ENCODE results near the gene PTP4A2. TPM values are rescaled to one million over a fixed set of nuclear protein-coding genes. Genes with fewer than 3 reads are reported as not detected.
A peak's percentile ranks its signal among the peaks of the same experiment; 100 is the strongest.

Gene PTP4A2
- total RNA-seq, result 249 and 275 TPM in 2 replicates

GRCh38 chr1:31938184-31938975 lies at the start of gene PTP4A2:
Gene PTP4A2, minus strand, starts transcription at chr1:31938368. Its CDS starts 19,303 bp downstream, at chr1:31919065.
- Mint-ChIP-seq H3K36me3 (ENCODE audit: low read depth) (peaks cover 15% of the 10 kb centered on the region), H3K27ac (peak within 1 kb of the TSS; percentile 93), H3K4me1 (peaks cover 77% of the 10 kb centered on the region), H3K9me3 (no peaks in the 10 kb centered on the region), H3K27me3 (no peaks in the 10 kb centered on the region), H3K4me3 (peak within 1 kb of the TSS; percentile 91)
- TF ChIP-seq CTCF (IDR thresholded peaks at IDR 0.05), result no peak
- ATAC-seq (ENCODE audit: low read depth), result peak; percentile 78
- intact Hi-C loops (cut with micrococcal nuclease), result loop anchor here (5.0 to 10.0 kb wide), 5 partner anchors 51 to 879 kb away; partner anchors contain the start of genes ADGRB2, MARCKSL1, S100PBP and TMEM39B
- ChIA-PET POLR2A (interaction anchor here (0.6 to 10.4 kb wide), 22 partner anchors 12 to 294 kb away, joined by 3 to 235 read pairs (median 4); partner anchors contain the start of genes KHDRBS1, PEF1 and TMEM39B), CTCF (interaction anchor here (1.4 to 4.5 kb wide), 8 partner anchors 14 to 176 kb away, joined by 3 to 75 read pairs (median 6); no protein-coding TSS in a partner anchor)
- peak; percentile 88 for DNase-seq

GRCh38 chr1:31987135-31987619 lies 49.0 kb upstream of the PTP4A2 start:
- peaks cover 33% of the 10 kb centered on the region for H3K4me1 Mint-ChIP-seq

GRCh38 chr1:31985430-31985829 lies 47.3 kb upstream of the PTP4A2 start:
- H3K36me3 Mint-ChIP-seq (ENCODE audit: low read depth), result no peaks in the 10 kb centered on the region
- H3K4me1 Mint-ChIP-seq, result peaks cover 50% of the 10 kb centered on the region
- DNase-seq (no peak), ATAC-seq (ENCODE audit: low read depth) (peak; percentile 79)
- H3K4me3 Mint-ChIP-seq, result peak overlapping the region; percentile 22
- peak overlapping the region; percentile 82 for H3K27ac Mint-ChIP-seq
- intact Hi-C loops (cut with micrococcal nuclease), result loop anchor here (2.0 kb wide), 1 partner anchor 17 kb away; no protein-coding TSS in a partner anchor
- ChIA-PET POLR2A (interaction anchor here (0.7 to 1.1 kb wide), 3 partner anchors 28 to 161 kb away, joined by 3 to 7 read pairs (median 6); partner anchors contain the start of gene KHDRBS1), CTCF (interaction anchor here (1.2 to 2.8 kb wide), 3 partner anchors 18 to 47 kb away, joined by 4 to 11 read pairs (median 4); partner anchors contain the start of gene PTP4A2)
- no peaks in the 10 kb centered on the region for H3K27me3 Mint-ChIP-seq
- TF ChIP-seq CTCF (IDR thresholded peaks at IDR 0.05), result no peak
- no peaks in the 10 kb centered on the region for H3K9me3 Mint-ChIP-seq

More at GRCh38 chr1:31987135-31987619, 49.0 kb upstream of the PTP4A2 start:
- DNase-seq (no peak), ATAC-seq (ENCODE audit: low read depth) (no peak)
- H3K27me3 Mint-ChIP-seq, result no peaks in the 10 kb centered on the region
- POLR2A ChIA-PET, result interaction anchor here (0.6 to 1.1 kb wide), 2 partner anchors 27 to 92 kb away, joined by 3 to 4 read pairs; no protein-coding TSS in a partner anchor
- H3K27ac Mint-ChIP-seq, result no peak overlapping the region
- H3K4me3 Mint-ChIP-seq, result no peak overlapping the region
- no peak for TF ChIP-seq CTCF (IDR thresholded peaks at IDR 0.05)
- no peaks in the 10 kb centered on the region for H3K36me3 Mint-ChIP-seq (ENCODE audit: low read depth)
- intact Hi-C loops (cut with micrococcal nuclease), result no loop called here
- H3K9me3 Mint-ChIP-seq, result no peaks in the 10 kb centered on the region
- CTCF ChIA-PET, result interaction anchor here (1.5 to 2.8 kb wide), 2 partner anchors 16 to 23 kb away, joined by 3 to 11 read pairs; no protein-coding TSS in a partner anchor

- ATAC-seq (ENCODE audit: low read depth), result peak; percentile 9
- intact Hi-C loops (cut with micrococcal nuclease), result loop anchor here (2.0 kb wide), 1 partner anchor 18 kb away; no protein-coding TSS in a partner anchor
- H3K27me3 Mint-ChIP-seq, result no peaks in the 10 kb centered on the region
- no peaks in the 10 kb centered on the region for H3K36me3 Mint-ChIP-seq (ENCODE audit: low read depth)
- no peak for TF ChIP-seq CTCF (IDR thresholded peaks at IDR 0.05)
- no peaks in the 10 kb centered on the region for H3K9me3 Mint-ChIP-seq
- CTCF ChIA-PET, result interaction anchor here (1.2 to 2.8 kb wide), 3 partner anchors 19 to 46 kb away, joined by 4 to 11 read pairs (median 4); partner anchors contain the start of gene PTP4A2
- H3K4me1 Mint-ChIP-seq, result peaks cover 50% of the 10 kb centered on the region
- H3K4me3 Mint-ChIP-seq, result peak overlapping the region; percentile 35
- peak overlapping the region; percentile 82 for H3K27ac Mint-ChIP-seq
- no peak for DNase-seq
- POLR2A ChIA-PET, result interaction anchor here (0.6 to 1.1 kb wide), 4 partner anchors 29 to 161 kb away, joined by 3 to 7 read pairs (median 4); partner anchors contain the start of gene KHDRBS1
Observed at GRCh38 chr1:31984419-31985347, 46.5 kb upstream of the PTP4A2 start.

All from activated B cell treated with CpG ODN at 0.5 μM for 24 hours (primary cell).